Cardiac fibroblast (primary cell): ENCODE results near the gene FLT3LG.
"Not testable (repeated sequence)": the region's sequence is repeated elsewhere in the genome, so short reads cannot be mapped to it uniquely, and the experiment has no call there.

Experiments used
- DNase-seq, 2 donors: peaks; one replicate each; pipeline versions ENCODE4 v3.0.0 to v3.0.0-alpha.2; 2010; ENCODE audit warnings: low read depth in 2 of 2
- H3K4me3 ChIP-seq, 2 donors: replicated peaks in 1 of 2; 1 replicate in 1 of 2; 2 replicates in 1 of 2; pipeline ENCODE4 v1.5.1; 2011; ENCODE audit warnings: low read depth in 2 of 2, low read length in 2 of 2, mild to moderate bottlenecking in 2 of 2, moderate library complexity in 1 of 2
- CTCF ChIP-seq: IDR thresholded peaks from one replicate; pipeline ENCODE4 v1.5.1; 2011; ENCODE audit warnings: low read depth, mild to moderate bottlenecking, low read length, inconsistent platforms

FLT3LG gene

GRCh38 chr19:49470615-49470978 is 3.4 kb upstream of the FLT3LG start:
- no peak for TF ChIP-seq CTCF
- no peak overlapping the region for H3K4me3 ChIP-seq
- no peak for DNase-seq

GRCh38 chr19:49472936-49473335 is 1.1 kb upstream of the FLT3LG start:
- no peak for DNase-seq
- H3K4me3 ChIP-seq, result no peak overlapping the region
- no peak for TF ChIP-seq CTCF

GRCh38 chr19:49473501-49473867 is 531 bp upstream of the FLT3LG start:
- not testable (repeated sequence) for DNase-seq
- peak overlapping the region; percentile 66 to 72 for H3K4me3 ChIP-seq

- no peak for TF ChIP-seq CTCF
- no peak for DNase-seq
- H3K4me3 ChIP-seq, result peak overlapping the region; percentile 66 to 72
Observed at GRCh38 chr19:49474542-49474924, 518 bp downstream of the FLT3LG start.

- no peak for DNase-seq
- no peak overlapping the region for H3K4me3 ChIP-seq
- TF ChIP-seq CTCF, result no peak
Observed at GRCh38 chr19:49475191-49475917, 1.3 kb downstream of the FLT3LG start.

GRCh38 chr19:49475995-49476880 is 2.2 kb downstream of the FLT3LG start:
- peak; percentile 46 for TF ChIP-seq CTCF
- DNase-seq, result peak in 1 of 2 donors; percentile 52
- H3K4me3 ChIP-seq, result no peak overlapping the region

GRCh38 chr19:49479975-49480628 is 6.1 kb downstream of the FLT3LG start:
- no peak for TF ChIP-seq CTCF
- DNase-seq, result no peak
- H3K4me3 ChIP-seq, result no peak overlapping the region
